ENCODE results near the gene VAPA. TPM values are rescaled to one million over a fixed set of nuclear protein-coding genes. Genes with fewer than 3 reads are reported as not detected.

Gene VAPA
- total RNA-seq, 1 experiment from 2014 or later = 196 TPM

DNA sequence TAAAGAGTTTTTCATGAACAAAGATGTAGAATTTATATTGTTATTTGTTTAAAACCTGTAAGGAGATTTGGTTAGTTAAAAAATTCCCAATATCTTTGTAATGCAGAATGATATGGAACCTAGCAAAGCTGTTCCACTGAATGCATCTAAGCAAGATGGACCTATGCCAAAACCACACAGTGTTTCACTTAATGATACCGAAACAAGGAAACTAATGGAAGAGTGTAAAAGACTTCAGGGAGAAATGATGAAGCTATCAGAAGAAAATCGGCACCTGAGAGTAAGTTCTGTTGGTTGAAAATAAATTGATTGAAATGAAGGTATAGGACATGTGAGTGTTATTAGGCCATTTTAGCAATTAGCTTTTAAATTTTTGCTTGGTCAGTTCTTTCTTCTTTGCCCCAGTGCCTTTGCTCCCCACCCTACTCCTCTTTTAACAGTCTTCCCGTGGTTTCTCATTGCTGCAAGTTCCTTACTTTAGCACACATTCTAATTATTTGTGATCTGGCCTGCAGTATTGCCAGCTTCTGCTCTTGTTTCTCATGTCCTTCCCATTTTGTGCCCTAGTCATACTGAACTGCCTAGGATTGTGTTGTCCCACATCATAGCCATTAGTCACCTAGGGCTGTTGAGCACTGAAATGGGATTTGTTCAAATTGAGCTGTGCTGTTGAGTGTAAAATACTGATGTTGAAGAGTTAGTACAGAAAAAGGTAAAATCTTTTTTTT, 36.6 kb downstream of the VAPA start:
- no peak for TF ChIP-seq CTCF (IDR thresholded peaks at IDR 0.05; ENCODE audit: unreplicated experiment)
- Mint-ChIP-seq H3K4me1 (ENCODE audit: low read depth, unreplicated experiment) (peaks cover 16% of the 10 kb centered on the region), H3K4me3 (ENCODE audit: low read depth, unreplicated experiment) (no peak overlapping the region), H3K27ac (ENCODE audit: unreplicated experiment) (peak overlapping the region; percentile 70), H3K36me3 (ENCODE audit: insufficient read depth, unreplicated experiment) (peaks cover 60% of the 10 kb centered on the region), H3K9me3 (ENCODE audit: low read depth, unreplicated experiment) (no peaks in the 10 kb centered on the region), H3K27me3 (ENCODE audit: unreplicated experiment) (no peaks in the 10 kb centered on the region)
- no TSS peak for BruUV-seq (replicated peaks)
- CTCF ChIA-PET = interaction anchor here (1.5 kb wide), 1 partner anchor 51 kb away, joined by 7 read pairs; no protein-coding TSS in a partner anchor
- DNase-seq = no peak
- intact Hi-C loops (cut with micrococcal nuclease; ENCODE audit: unreplicated experiment) = loop anchor here (5.0 to 10.0 kb wide), 2 partner anchors 123 to 156 kb away; no protein-coding TSS in a partner anchor

GRCh38 chr18:9951022-9951859, 37.4 kb downstream of the VAPA start:
- Mint-ChIP-seq H3K4me3 (ENCODE audit: low read depth, unreplicated experiment) (no peak overlapping the region), H3K9me3 (ENCODE audit: low read depth, unreplicated experiment) (no peaks in the 10 kb centered on the region), H3K36me3 (ENCODE audit: insufficient read depth, unreplicated experiment) (peaks cover 57% of the 10 kb centered on the region), H3K4me1 (ENCODE audit: low read depth, unreplicated experiment) (peaks cover 16% of the 10 kb centered on the region), H3K27ac (ENCODE audit: unreplicated experiment) (peak overlapping the region; percentile 70), H3K27me3 (ENCODE audit: unreplicated experiment) (no peaks in the 10 kb centered on the region)
- no TSS peak for BruUV-seq (replicated peaks)
- peak; percentile 41 for DNase-seq
- intact Hi-C loops (cut with micrococcal nuclease; ENCODE audit: unreplicated experiment) = loop anchor here (5.0 to 10.0 kb wide), 2 partner anchors 124 to 156 kb away; no protein-coding TSS in a partner anchor
- CTCF ChIA-PET = interaction anchor here (1.5 kb wide), 1 partner anchor 52 kb away, joined by 7 read pairs; no protein-coding TSS in a partner anchor
- peak; percentile 65 for TF ChIP-seq CTCF (IDR thresholded peaks at IDR 0.05; ENCODE audit: unreplicated experiment)

- no TSS peak for BruUV-seq (replicated peaks)
- Mint-ChIP-seq H3K9me3 (ENCODE audit: low read depth, unreplicated experiment) (no peaks in the 10 kb centered on the region), H3K4me3 (ENCODE audit: low read depth, unreplicated experiment) (no peak overlapping the region), H3K36me3 (ENCODE audit: insufficient read depth, unreplicated experiment) (peaks cover 48% of the 10 kb centered on the region), H3K27ac (ENCODE audit: unreplicated experiment) (no peak overlapping the region), H3K4me1 (ENCODE audit: low read depth, unreplicated experiment) (peaks cover 16% of the 10 kb centered on the region), H3K27me3 (ENCODE audit: unreplicated experiment) (no peaks in the 10 kb centered on the region)
- CTCF ChIA-PET = no interaction called here
- TF ChIP-seq CTCF (IDR thresholded peaks at IDR 0.05; ENCODE audit: unreplicated experiment) = no peak
- no peak for DNase-seq
- intact Hi-C loops (cut with micrococcal nuclease; ENCODE audit: unreplicated experiment) = loop anchor here (5.0 to 10.0 kb wide), 2 partner anchors 126 to 158 kb away; no protein-coding TSS in a partner anchor
Observed at GRCh38 chr18:9952633-9953416, 39.0 kb downstream of the VAPA start.

- no peak for DNase-seq
- H3K4me1 Mint-ChIP-seq (ENCODE audit: low read depth, unreplicated experiment) = no peaks in the 10 kb centered on the region
- no peak for TF ChIP-seq CTCF (IDR thresholded peaks at IDR 0.05; ENCODE audit: unreplicated experiment)
- H3K27ac Mint-ChIP-seq (ENCODE audit: unreplicated experiment) = no peak overlapping the region
- peaks cover 17% of the 10 kb centered on the region for H3K36me3 Mint-ChIP-seq (ENCODE audit: insufficient read depth, unreplicated experiment)
- H3K4me3 Mint-ChIP-seq (ENCODE audit: low read depth, unreplicated experiment) = no peak overlapping the region
- no TSS peak for BruUV-seq (replicated peaks)
- CTCF ChIA-PET = no interaction called here
- intact Hi-C loops (cut with micrococcal nuclease; ENCODE audit: unreplicated experiment) = loop anchor here (10.0 kb wide), 1 partner anchor 164 kb away; no protein-coding TSS in a partner anchor
- H3K9me3 Mint-ChIP-seq (ENCODE audit: low read depth, unreplicated experiment) = no peaks in the 10 kb centered on the region
- H3K27me3 Mint-ChIP-seq (ENCODE audit: unreplicated experiment) = no peaks in the 10 kb centered on the region
Observed at GRCh38 chr18:9958861-9959399, 45.1 kb downstream of the VAPA start.

All from Calu3 (cell line).